ENCODE results near the gene NUAK1.

GRCh38 chr12:106094304-106094703, 44.5 kb downstream of the NUAK1 start:
- TF ChIP-seq, protein P1, sequence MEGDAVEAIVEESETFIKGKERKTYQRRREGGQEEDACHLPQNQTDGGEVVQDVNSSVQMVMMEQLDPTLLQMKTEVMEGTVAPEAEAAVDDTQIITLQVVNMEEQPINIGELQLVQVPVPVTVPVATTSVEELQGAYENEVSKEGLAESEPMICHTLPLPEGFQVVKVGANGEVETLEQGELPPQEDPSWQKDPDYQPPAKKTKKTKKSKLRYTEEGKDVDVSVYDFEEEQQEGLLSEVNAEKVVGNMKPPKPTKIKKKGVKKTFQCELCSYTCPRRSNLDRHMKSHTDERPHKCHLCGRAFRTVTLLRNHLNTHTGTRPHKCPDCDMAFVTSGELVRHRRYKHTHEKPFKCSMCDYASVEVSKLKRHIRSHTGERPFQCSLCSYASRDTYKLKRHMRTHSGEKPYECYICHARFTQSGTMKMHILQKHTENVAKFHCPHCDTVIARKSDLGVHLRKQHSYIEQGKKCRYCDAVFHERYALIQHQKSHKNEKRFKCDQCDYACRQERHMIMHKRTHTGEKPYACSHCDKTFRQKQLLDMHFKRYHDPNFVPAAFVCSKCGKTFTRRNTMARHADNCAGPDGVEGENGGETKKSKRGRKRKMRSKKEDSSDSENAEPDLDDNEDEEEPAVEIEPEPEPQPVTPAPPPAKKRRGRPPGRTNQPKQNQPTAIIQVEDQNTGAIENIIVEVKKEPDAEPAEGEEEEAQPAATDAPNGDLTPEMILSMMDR (IDR thresholded peaks at IDR 0.05 in 4 of 5, conservative IDR thresholded peaks at IDR 0.05 in 1 of 5): no peak
- TF ChIP-seq POLR2A (IDR thresholded peaks at IDR 0.05): no peak
